GM19467 (cell line): ENCODE results near the gene SEPTIN10.

Experiments used
- ATAC-seq: cut with Tn5 transposase; IDR thresholded peaks from one replicate; pipeline ENCODE4 v1.9.1; 2021; ENCODE audit warnings: mild to moderate bottlenecking, moderate library complexity; ENCODE audit not compliant: unreplicated experiment

The SEPTIN10 gene

GRCh38 chr2:109526442-109526970 is 87.3 kb downstream of the SEPTIN10 start:
- ATAC-seq = no peak

- ATAC-seq = no peak
Measured at GRCh38 chr2:109525836-109526235, 87.9 kb downstream of the SEPTIN10 start.

- no peak for ATAC-seq
Measured at GRCh38 chr2:109523536-109524361, 90.0 kb downstream of the SEPTIN10 start.

GRCh38 chr2:109523121-109523520 is 90.6 kb downstream of the SEPTIN10 start:
- no peak for ATAC-seq

GRCh38 chr2:109522063-109522374 is 91.7 kb downstream of the SEPTIN10 start:
- no peak for ATAC-seq

- no peak for ATAC-seq
Measured at GRCh38 chr2:109521233-109522062, 92.3 kb downstream of the SEPTIN10 start.

- ATAC-seq = no peak
Measured at GRCh38 chr2:109519513-109519912, 94.3 kb downstream of the SEPTIN10 start.

GRCh38 chr2:109517118-109517889 is 96.5 kb downstream of the SEPTIN10 start:
- no peak for ATAC-seq

- no peak for ATAC-seq
Measured at GRCh38 chr2:109516445-109517117, 97.2 kb downstream of the SEPTIN10 start.

- no peak for ATAC-seq
Measured at GRCh38 chr2:109514857-109515256, 98.9 kb downstream of the SEPTIN10 start.

GRCh38 chr2:109513749-109514588 is 99.8 kb downstream of the SEPTIN10 start:
- peak; percentile 57 for ATAC-seq

- no peak for ATAC-seq
Measured at GRCh38 chr2:109513230-109513629, 100.5 kb downstream of the SEPTIN10 start.

GRCh38 chr2:109512076-109512475 is 101.7 kb downstream of the SEPTIN10 start:
- no peak for ATAC-seq

GRCh38 chr2:109511168-109511567 is 102.6 kb downstream of the SEPTIN10 start:
- ATAC-seq = no peak

GRCh38 chr2:109510136-109511028 is 103.4 kb downstream of the SEPTIN10 start:
- no peak for ATAC-seq

- ATAC-seq = no peak
Measured at GRCh38 chr2:109508556-109508955, 105.2 kb downstream of the SEPTIN10 start.

GRCh38 chr2:109507828-109508227 is 105.9 kb downstream of the SEPTIN10 start:
- ATAC-seq = no peak

- ATAC-seq = no peak
Measured at GRCh38 chr2:109507217-109507616, 106.5 kb downstream of the SEPTIN10 start.

- no peak for ATAC-seq
Measured at GRCh38 chr2:109503191-109503590, 110.6 kb downstream of the SEPTIN10 start.
